ENCODE data around the gene LYPLAL1.
"Not testable (repeated sequence)": the region's sequence is repeated elsewhere in the genome, so short reads cannot be mapped to it uniquely, and the experiment has no call there.

Gene LYPLAL1

DNA sequence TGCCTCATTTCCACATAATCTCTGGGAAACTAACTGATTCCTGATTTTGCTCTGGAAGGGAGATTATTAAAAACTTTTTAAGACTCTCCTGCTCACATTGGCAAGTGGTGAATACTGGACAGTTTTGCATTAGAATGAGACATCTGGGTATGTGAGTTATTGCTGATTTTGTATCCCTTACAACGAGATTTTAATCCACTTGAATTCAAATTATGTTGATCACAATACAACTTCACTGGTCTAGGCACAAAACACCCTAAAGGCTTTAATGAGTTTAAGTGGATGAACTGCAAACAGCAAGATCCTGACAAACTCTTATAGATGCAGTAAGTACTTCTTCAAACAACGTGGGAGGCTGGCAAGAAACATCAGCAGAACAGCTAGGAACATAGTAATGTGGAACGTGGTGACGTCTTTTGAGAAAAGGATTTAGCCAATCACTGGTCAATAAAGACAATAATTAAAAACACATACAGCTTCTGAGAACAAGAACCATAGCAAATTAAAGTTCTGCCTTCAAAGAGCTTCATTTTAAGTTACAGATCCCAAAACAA is 10.2 kb upstream of the LYPLAL1 start:
- DNase-seq, result no peak

DNA sequence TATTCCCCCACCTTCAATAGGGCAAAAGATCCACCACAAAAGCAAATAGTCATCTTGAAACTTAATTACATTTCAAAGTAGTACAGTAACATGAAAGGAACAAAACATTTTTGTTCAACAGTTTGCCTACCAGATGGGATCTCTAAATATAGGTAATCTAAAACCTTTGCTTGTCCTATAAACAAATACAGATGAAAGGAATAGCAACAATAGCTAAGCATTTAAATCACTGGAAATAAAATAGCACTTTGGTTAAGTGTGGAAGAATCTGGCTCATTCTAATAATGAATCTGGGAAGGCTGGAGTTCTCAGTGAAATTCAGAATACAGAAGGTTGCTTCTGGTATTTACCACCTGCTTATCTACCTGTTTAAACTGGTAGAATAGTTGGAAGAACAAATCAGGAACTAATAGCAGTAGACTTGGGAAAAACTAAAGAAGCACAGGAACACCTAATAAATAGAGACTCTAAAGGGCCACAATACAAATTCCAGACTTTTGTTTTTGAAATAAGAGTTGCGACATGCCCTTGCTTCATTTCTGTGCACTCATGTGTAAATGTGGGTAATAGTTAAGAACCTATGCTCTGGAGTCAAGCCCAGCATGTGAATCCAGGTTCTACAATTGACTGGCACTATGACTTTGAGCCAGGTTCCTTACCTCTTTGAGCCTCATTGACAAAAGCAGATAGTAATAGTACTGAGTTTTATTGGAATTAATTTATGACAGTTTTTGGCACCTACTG is 2.3 kb upstream of the LYPLAL1 start:
- DNase-seq, result no peak

DNA sequence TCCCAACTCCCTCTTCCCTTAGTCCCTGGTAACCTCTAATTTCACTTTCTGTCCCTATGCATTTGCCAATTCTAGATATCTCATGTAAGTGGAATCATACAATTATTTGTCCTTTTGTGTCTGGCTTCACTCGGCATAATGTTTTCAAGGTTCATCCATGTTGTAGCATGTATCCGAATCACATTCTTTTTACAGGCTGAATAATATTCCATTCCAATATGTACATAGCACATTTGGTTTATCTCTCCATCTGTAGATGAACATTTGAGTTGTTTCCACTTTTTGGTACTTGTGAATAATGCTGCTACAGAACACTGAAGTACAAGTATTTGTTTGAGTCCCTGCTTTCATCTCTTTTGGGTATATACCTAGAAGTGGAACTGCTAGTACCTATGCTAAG is 857 bp upstream of the LYPLAL1 start:
- DNase-seq, result no peak

DNA sequence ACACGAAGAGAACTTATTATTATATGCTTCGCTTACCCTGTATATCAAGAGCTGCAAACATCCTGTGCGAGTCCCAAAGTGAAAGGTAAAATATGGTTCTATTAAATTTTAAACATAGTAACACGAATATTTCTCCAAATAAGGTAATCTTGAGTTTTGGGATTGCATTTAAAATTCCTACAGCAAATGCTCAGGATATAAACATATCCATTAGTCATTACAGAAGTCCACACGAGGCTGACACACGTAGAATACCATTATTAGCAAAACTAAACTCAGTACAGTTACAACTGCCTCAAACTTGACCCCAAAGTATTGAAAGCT is 282 bp upstream of the LYPLAL1 start:
- no peak for DNase-seq

DNA sequence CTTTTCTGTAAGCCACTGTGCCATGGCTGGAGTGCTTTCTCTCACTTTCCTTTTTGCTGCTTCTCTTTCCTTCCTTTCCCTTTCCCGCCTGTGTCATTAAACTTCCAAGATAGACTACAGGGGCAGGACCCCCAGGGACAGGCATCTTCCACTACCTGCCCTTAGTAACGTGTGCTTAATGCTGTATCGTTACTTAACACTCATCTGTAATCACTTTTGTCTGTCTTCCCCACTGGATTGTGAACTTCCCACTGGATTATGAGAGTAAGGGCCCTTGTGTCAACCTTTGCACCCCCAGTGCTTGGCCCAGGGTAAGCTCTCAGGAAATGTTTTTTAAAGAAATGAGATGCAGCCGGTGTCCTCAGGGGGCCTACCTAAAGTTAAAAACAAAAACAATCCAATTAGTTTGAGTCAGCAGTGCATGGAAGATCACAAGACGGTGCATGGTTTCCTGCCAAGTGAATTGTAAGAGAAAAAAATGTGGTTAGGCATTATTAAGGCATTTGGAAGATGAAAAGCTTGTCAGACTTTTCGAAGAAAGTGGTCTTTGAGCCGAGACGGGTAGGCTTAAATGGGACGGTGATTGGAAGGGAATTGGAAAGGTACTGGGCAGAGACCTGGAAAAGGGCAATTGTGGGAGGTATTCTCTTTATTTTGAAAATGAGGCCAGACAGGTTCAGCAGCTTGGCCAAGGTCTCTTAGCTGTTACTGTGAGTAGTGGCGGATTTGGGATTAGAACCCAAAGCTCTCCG is 958 bp downstream of the LYPLAL1 start:
- peak; percentile 47 for DNase-seq

DNA sequence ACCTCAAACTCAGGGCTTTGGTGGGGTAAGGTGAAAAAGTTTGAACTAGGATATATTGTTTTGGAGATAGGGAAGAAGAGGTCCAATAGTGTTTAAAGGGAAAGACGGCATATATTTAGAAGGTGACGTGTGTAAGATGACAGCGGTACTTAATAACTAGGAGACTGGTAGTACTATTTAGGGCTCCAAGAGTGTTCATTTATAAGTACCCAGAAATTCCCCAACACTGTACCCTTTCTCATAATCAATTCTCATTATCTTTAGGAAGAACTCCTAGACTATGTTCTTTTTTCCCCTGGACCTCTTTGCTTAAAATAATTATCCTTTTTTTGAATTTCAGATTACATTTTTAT is 1.5 kb downstream of the LYPLAL1 start:
- DNase-seq, result no peak

DNA sequence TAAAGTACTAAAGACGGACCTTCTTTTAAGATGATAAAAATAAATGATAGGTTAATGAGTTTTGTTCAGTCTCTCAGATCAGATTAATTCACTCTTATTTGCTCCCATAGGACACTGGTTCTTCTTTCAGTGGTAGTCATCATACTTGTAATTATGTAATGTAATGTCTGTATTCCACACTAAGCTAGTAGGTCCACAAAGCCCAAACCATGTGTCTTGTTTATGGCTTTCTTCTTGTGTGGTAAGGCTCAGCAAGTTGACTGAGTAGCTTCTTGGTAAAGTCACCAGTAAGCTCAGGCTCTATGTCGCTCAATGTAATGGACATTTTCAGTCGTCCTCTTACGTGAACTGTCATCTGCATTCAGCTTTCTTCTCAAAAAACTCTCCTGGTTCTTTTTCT is 2.5 kb downstream of the LYPLAL1 start:
- DNase-seq, result no peak

DNA sequence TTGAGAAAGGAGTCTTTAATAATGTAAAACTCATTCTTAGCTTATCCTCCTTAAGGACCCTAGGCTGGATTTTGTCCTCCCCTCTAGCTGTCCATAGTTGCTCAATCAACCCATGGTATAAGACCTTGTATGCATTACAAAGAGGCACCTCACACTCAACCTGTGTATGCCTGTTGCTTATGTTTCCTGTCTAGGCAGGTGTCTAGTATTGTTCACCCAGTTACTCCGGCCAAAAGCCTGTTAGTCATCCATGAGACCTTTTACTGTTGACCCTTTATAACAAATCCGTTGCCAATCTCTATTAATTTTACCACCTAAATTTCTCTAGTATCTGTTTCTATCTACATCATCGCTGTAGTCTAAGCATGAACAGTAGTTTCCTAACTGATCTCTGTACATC is 3.7 kb downstream of the LYPLAL1 start:
- DNase-seq, result no peak

DNA sequence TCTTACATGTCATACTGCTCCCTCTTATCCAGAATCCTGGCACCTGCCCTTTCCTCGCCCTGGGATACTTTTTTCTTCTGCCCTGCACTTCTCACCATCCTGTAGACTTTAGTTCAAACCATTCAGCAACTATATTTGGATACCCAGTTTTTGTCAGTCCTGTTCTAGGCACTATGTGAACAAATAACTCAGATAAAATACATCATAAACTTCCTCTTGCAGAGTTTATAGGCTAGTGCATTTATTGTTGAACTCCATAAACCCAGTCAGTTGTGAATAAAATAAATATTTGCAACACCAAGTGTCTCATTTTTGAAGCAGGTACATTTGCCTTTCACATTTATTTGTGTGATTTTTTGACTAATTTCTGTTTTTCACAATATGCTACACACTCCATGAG is 4.3 kb downstream of the LYPLAL1 start:
- DNase-seq, result no peak

DNA sequence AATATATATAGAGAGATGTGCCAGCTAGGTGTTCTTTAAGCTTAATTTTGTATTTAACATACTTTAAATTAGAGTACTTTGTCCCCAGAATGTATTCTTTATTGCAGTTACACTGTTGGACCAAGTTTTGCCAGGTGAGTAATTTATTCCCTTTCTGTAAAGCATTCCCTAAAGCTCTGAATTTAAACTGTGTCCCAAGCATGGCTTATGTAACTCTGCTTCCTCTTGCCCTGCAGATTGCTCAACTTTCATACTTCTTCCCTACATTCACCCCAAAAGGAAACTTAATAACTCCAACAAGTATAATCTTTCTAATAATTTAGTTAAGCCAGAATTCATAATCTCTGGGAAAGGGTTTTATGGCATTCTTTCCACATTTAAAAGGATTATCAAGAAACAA is 5.6 kb downstream of the LYPLAL1 start:
- no peak for DNase-seq

DNA sequence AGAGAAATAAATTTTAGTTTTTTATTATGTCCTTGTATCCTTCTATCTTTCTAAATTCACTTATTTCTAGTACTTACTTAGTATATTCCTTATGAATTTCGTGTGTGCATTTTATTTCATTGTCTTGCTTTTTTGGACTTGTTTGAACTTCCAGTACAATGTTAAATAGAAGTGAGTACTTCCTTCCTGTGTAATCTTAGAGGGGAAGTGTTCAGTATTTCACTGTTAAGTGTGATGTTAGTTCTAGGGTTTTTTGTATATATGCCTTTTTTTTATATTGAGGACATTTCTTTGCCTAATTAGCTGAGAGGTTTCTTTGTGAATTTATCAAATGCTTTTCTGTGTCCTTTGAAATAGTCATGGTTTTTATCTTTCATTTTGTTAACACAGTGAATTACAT is 10.7 kb downstream of the LYPLAL1 start:
- no peak for DNase-seq

DNA sequence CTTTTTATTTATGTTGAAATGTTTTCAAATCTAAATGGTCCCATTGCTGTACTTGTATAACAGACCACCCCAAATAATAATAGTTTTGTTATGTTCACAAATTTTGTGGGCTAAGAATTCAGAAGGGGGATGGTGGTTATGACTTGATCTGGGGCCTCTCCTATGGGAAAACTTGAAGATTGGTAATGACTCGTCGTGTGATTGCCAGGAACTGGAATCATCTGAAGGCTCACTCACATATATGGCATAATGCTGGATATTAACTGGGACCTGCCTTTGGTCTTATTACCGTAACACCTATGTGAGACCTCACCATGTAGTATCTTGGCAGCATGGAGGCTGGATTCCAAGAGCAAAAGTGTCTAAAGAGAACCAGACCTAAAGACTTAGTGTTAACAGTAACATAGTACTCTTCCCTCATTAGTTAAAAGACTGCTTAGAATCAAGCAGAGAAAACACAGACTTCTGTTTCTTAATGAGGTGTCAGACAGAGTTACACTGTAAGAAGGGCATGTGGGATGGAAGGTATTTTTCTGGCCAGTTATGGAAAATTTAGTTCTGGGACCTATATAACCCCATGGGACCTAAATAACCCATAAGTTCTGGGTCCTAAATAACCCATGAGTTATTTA is 11.9 kb downstream of the LYPLAL1 start:
- DNase-seq, result no peak

DNA sequence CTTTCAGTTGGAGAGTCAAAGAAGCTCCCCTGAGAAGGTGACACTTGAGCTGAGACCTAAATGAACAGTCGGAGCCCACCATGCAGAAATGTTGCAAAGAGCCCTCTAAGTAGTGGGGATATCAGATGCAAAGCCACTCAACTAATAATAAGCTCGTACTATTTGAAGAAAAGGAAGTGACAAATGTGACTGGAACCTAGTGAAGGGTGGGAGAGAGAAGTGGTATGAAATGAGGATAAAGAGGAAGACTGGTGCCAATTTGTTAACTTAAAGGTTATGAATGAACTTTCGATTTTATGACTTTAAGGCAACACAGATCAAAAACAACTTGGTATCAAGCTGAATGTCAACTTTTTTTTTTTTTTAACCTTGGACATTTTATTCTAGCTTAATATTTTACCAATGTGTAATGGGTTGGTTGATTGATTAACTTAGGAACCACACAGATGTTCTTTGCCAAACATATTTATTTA is 14.7 kb downstream of the LYPLAL1 start:
- DNase-seq, result no peak

DNA sequence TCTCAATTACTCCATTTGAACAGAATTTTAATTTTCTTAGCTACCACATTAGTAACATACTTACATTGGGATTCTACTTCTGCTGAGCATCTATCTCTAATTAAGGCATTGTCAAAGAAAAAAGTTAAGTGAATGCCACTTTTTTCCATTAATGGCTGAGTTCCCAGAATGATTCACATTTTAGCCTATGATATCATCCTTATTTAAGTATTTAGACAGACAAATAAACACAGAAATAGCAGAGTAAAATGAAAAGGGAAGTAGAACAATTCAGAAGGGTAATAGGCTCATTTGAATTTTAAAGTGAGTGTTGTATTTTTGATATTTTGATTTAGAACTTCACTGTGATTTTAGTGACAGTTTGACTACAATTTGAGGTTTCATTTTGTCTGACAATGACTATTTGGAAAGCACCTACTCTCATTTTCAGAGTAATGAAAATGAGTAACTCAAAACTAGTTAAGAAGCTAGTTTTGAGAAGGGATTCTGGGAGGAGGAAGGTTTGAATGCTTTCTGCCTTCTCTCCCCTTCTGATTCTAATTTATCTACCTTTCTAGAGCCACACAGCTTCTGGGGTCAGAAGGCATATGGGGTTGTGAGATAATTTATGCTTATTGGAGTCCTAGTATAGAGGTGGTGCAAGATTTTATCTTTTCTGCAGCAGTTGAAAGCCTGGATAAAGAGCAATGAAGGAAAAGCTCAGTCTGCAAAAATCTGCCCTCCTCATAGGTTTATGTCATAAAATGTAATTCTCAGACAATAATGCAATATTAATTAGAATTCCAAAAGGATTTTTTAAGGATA is 15.5 kb downstream of the LYPLAL1 start:
- peak; percentile 14 for DNase-seq

DNA sequence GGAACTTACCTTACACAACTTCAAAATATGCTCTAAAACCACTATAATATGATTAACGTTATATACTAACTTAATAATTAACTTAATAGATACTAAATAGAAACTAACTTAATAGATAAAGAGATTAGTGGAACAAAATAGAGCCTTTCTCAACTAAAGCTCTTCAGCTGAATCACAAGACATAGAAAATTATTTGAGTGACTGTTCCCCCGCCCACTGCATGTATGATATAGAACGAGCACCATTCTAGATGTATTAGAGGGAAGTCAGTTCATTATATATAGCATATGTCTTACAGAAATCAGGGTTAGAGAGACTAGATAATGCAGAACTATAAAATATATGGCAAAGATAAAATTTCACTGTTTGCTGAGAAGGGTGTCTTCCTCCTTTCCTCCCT is 16.3 kb downstream of the LYPLAL1 start:
- no peak for DNase-seq

DNA sequence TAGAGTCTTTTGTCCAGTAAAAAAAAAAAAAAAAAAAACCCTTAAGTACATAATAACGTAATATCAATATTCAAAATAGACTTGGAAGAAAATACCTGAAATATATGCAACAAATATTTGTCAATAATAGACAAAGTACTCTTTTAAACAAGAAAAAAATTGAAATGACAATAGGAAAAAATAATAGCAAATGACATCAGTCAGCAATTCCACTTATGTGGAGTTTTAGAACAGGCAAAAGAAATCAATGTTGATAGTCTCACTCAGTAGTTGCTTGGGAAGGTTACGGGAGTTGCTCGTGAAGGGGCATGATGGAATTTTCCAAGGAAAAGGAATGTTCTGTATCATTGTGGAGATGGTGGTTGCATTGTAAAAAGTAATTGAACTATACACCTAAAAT is 16.9 kb downstream of the LYPLAL1 start:
- no peak for DNase-seq

DNA sequence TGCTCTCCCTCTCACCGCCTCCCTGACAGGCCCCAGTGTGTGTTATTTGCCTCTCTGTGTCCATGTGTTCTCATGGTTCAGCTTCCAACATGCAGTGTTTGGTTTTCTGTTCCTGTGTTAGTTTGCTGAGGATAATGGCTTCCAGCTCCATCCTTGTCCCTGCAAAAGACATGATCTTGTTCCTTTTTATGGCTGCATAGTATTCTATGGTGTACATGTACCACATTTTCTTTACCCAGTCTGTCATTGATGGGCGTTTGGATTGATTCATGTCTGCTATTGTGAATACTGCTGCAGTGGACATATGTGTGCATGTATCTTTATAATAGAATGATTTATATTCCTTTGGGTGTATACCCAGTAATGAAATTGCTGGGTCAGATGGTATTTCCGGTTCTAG is 22.2 kb downstream of the LYPLAL1 start:
- not testable (repeated sequence) for DNase-seq

DNA sequence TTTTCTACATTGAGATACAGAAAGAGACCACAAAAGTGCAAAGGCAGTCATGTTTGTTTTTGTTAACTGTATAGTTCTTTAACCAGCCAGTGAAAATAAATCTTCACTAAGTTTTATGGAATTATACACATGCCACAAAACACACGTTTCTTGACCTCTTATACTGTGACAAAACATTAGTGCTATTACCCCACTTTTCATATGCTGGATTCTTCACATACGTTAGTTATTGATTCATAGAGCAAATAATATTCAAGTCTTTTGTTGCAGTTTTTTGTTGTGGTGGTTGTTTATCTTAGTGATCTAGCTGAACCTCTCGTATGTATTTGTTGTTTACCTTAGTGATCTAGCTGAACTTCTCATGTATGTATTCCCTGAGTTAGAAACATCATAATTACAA is 28.0 kb downstream of the LYPLAL1 start:
- DNase-seq, result no peak

DNA sequence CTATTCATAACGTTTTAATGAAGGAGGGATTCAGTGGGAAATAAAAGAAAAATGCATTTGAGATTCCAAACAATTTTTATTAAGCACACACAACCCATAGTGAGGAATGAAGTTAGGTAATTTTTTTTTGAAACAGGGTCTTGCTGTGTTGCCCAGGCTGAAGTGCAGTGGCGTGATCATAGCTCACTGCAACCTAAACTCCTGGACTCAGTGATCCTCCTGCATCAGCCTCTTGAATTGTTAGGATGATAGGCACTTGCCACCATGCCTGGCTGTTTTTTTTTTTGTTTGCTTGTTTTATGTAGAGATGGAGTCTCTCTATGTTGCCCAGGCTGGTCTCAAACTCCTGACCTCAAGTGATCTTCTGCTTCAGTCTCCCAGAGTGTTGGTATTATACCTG is 28.9 kb downstream of the LYPLAL1 start:
- DNase-seq, result no peak

DNA sequence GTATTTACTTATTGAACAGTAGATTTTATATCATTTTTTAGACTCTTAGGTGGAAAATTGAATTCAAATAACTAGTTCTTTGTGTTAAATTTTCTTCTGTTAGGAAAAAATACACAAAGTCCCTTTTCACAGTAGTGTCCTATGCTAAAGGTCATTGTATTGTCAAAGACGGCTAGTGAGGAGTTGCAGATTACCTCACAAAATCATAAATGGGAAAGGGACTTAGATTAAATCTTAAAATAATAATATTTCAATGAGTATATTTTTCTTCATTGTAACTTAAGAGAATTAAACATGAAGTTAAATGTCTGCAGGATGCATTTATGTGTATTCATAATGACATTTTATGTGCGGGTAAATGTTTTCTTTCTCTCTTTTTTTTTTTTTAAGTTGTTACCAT is 32.7 kb downstream of the LYPLAL1 start:
- DNase-seq, result no peak

DNA sequence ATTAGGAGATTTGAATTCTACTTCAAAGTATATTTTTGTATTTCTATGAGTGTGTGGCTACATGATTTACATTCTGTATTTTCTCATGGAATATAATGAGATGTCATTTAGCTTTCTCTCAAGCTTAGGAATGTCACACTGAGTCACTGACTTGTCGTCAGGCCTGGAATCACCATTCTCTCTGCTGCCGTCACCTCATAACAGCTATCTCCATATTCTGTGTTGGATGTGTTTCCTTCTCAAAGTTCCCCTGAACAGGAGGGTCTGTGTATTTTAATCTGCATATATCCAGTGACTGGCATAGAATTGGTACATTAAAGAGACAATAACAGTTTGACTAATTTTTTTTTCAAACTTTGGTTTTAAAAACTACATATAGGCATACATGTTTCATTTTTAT is 35.9 kb downstream of the LYPLAL1 start:
- no peak for DNase-seq

DNA sequence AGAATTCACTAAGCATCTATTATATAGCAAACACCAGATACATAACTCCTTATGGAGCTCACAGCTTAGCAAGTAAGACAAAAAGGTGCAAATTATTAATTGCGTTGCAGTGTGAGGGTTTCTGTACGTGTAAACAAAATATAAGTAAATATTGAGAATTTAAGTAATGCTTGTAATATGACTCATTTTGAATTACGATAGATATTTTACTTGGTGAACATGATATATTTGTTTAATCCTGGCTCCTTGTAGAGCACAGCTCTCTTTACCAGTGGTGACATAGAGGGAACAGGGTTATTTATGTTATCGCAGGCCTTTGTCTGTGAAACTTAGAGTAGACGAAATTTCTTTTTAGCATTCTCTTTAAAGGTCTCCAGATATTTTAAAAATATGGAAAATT is 36.4 kb downstream of the LYPLAL1 start:
- DNase-seq, result no peak

DNA sequence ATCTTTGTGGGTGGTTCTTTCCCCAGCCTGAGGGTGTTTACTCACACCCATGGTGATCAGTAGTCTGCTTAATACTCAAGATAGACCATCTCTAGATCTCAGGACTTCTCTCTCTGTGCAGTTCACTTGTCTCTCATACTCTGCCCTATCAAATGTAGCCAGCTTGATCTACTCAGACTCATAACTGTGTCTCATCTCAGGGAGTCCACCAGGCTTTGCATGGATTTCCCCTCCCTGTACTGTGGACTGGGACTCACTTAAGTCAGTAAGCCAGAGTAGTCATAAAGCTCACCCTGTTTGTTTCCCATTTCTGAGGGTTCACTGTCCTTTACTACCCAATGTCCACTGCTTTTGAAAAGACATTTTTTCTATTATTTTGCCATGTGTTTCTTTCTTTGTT is 41.8 kb downstream of the LYPLAL1 start:
- DNase-seq, result no peak
